HepG2 (cell line): ENCODE data around the gene CEP83. TPM values are rescaled to one million over a fixed set of nuclear protein-coding genes. Genes with fewer than 3 reads are reported as not detected.

ENCODE experiments used
- FOXK1 ChIP-seq: sonication (generic); formaldehyde crosslinking; IDR thresholded peaks from 2 replicates; pipeline ENCODE4 v1.4.0; 2020; ENCODE audit warnings: low read depth, missing genetic modification reagents, borderline replicate concordance
- GABPB1 ChIP-seq: IDR thresholded peaks from 2 replicates; pipeline ENCODE4 v1.6.1; 2016; ENCODE audit warnings: mild to moderate bottlenecking, missing genetic modification reagents, moderate library complexity, missing compliant biosample characterization
- KAT8 ChIP-seq: IDR thresholded peaks from 2 replicates; pipeline ENCODE4 v1.6.1; 2016; ENCODE audit warnings: missing genetic modification reagents, missing compliant biosample characterization
- KDM5B ChIP-seq: sonication (generic); formaldehyde crosslinking; IDR thresholded peaks from 2 replicates; pipeline ENCODE4 v1.4.0; 2020; ENCODE audit warnings: missing genetic modification reagents, mild to moderate bottlenecking, borderline replicate concordance
- SOX5 ChIP-seq: IDR thresholded peaks from 2 replicates; pipeline ENCODE4 v1.6.1; 2016; ENCODE audit warnings: borderline replicate concordance
- ZNF292 ChIP-seq: sonication (generic); formaldehyde crosslinking; IDR thresholded peaks from 2 replicates; pipeline ENCODE4 v1.8.1; 2022; ENCODE audit warnings: mild to moderate bottlenecking, low read depth, missing genetic modification reagents, borderline replicate concordance
- polyA plus RNA-seq, 8 experiments: library from polyadenylated mRNA; depleted of rRNA in 3 of 8; stranded (reverse) in 7 of 8; unstranded in 1 of 8; fragments of >200 nt; fragmentation: Illumina TruSeq in 4 of 8; extraction: Trizol in 4 of 8; gene quantifications; 2 replicates each; pipeline versions ENCODE4 v1.2.1 to v1.2.3, GENCODE V29; 2011 to 2016; ENCODE audit warnings: low read depth in 4 of 8, missing spikeins in 1 of 8, mixed read lengths in 1 of 8; ENCODE audit not compliant: insufficient read depth in 1 of 8
- total RNA-seq, 5 experiments: library from RNA; depleted of rRNA; stranded (reverse); fragments of >200 nt; fragmentation: Illumina TruSeq; extraction: Trizol; gene quantifications; 2 replicates each; pipeline ENCODE4 v1.2.3, GENCODE V29; 2016; ENCODE audit warnings: low read depth in 1 of 5
- TF ChIP-seq, protein P1 (sequence below): sonication (generic); formaldehyde crosslinking; IDR thresholded peaks from 2 replicates; pipeline ENCODE4 v1.4.0; 2020; ENCODE audit warnings: missing genetic modification reagents
- TF ChIP-seq, protein P2 (sequence below), 2 experiments: fragments of 450-650 bp in 1 of 2; sonication (generic) in 1 of 2; formaldehyde crosslinking; IDR thresholded peaks; 2 replicates each; pipeline versions ENCODE4 v1.5.0 to v1.8.0; 2020 to 2022; ENCODE audit warnings: mild to moderate bottlenecking in 1 of 2, missing genetic modification reagents in 1 of 2
- TF ChIP-seq, protein P3 (sequence below): sonication (generic); formaldehyde crosslinking; conservative IDR thresholded peaks from 2 replicates; pipeline ENCODE4 v1.4.0; 2020; ENCODE audit warnings: mild to moderate bottlenecking, missing genetic modification reagents, moderate library complexity
- TF ChIP-seq, protein P4 (sequence below): sonication (generic); formaldehyde crosslinking; IDR thresholded peaks from 2 replicates; pipeline ENCODE4 v1.5.0; 2020; ENCODE audit warnings: mild to moderate bottlenecking, missing genetic modification reagents, borderline replicate concordance

Gene CEP83
- total and polyA plus RNA-seq, 2 of the 13 experiments (the other 11 are each of a cell fraction or from before 2014, with no cell fraction given) = 6.2 to 19.2 TPM

DNA sequence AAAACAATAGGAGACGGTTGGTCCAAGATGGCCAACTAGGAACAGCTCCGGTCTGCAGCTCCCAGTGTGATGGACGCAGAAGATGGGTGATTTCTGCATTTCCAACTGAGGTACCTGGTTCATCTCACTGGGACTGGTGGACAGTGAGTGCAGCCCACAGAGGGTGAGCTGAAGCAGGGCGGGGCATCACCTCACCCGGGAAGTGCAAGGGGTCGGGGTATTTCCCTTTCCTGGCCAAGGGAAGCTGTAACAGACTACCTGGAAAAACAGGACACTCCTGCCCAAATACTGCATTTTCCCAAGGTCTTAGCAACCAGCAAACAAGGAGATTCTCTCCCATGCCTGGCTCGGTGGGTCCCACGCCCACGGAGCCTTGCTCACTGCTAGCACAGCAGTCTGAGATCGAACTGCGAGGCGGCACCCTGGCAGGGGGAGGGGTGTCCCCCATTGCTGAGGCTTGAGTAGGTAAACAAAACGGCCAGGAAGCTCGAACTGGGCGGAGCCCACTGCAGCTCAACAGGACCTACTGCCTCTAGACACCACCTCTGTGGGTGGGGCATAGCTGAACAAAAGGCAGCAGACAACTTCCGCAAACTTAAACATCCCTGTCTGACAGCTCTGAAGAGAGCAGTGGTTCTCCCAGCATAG is 70.1 kb downstream of the CEP83 start (continued):
- TF ChIP-seq, protein P1, sequence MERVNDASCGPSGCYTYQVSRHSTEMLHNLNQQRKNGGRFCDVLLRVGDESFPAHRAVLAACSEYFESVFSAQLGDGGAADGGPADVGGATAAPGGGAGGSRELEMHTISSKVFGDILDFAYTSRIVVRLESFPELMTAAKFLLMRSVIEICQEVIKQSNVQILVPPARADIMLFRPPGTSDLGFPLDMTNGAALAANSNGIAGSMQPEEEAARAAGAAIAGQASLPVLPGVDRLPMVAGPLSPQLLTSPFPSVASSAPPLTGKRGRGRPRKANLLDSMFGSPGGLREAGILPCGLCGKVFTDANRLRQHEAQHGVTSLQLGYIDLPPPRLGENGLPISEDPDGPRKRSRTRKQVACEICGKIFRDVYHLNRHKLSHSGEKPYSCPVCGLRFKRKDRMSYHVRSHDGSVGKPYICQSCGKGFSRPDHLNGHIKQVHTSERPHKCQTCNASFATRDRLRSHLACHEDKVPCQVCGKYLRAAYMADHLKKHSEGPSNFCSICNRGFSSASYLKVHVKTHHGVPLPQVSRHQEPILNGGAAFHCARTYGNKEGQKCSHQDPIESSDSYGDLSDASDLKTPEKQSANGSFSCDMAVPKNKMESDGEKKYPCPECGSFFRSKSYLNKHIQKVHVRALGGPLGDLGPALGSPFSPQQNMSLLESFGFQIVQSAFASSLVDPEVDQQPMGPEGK (CRISPR knock-in tag) = peak; percentile 68; the same call in 1 of the 2 replicates
- TF ChIP-seq KAT8 (CRISPR knock-in tag) (peak; percentile 48; the same call in 1 of the 2 replicates), KDM5B (CRISPR knock-in tag) (peak; percentile 64; the same call in 1 of the 2 replicates), ZNF292 (CRISPR knock-in tag) (0 out of 2 replicates have a peak, but pooled peaks have one; percentile 59), FOXK1 (0 out of 2 replicates have a peak, but pooled peaks have one; percentile 27), GABPB1 (CRISPR knock-in tag) (peak; percentile 37; the same call in 1 of the 2 replicates), SOX5 (CRISPR knock-in tag) (peak; percentile 46; the same call in 1 of the 2 replicates)
- TF ChIP-seq, protein P2, sequence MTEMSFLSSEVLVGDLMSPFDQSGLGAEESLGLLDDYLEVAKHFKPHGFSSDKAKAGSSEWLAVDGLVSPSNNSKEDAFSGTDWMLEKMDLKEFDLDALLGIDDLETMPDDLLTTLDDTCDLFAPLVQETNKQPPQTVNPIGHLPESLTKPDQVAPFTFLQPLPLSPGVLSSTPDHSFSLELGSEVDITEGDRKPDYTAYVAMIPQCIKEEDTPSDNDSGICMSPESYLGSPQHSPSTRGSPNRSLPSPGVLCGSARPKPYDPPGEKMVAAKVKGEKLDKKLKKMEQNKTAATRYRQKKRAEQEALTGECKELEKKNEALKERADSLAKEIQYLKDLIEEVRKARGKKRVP (CRISPR knock-in tag; IDR thresholded peaks at IDR 0.05) = 0 out of 4 replicates have a peak, but pooled peaks of 1 of the 2 experiments have one; percentile 11
- TF ChIP-seq, protein P3, sequence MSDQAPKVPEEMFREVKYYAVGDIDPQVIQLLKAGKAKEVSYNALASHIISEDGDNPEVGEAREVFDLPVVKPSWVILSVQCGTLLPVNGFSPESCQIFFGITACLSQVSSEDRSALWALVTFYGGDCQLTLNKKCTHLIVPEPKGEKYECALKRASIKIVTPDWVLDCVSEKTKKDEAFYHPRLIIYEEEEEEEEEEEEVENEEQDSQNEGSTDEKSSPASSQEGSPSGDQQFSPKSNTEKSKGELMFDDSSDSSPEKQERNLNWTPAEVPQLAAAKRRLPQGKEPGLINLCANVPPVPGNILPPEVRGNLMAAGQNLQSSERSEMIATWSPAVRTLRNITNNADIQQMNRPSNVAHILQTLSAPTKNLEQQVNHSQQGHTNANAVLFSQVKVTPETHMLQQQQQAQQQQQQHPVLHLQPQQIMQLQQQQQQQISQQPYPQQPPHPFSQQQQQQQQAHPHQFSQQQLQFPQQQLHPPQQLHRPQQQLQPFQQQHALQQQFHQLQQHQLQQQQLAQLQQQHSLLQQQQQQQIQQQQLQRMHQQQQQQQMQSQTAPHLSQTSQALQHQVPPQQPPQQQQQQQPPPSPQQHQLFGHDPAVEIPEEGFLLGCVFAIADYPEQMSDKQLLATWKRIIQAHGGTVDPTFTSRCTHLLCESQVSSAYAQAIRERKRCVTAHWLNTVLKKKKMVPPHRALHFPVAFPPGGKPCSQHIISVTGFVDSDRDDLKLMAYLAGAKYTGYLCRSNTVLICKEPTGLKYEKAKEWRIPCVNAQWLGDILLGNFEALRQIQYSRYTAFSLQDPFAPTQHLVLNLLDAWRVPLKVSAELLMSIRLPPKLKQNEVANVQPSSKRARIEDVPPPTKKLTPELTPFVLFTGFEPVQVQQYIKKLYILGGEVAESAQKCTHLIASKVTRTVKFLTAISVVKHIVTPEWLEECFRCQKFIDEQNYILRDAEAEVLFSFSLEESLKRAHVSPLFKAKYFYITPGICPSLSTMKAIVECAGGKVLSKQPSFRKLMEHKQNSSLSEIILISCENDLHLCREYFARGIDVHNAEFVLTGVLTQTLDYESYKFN = peak; percentile 48
- TF ChIP-seq, protein P4, sequence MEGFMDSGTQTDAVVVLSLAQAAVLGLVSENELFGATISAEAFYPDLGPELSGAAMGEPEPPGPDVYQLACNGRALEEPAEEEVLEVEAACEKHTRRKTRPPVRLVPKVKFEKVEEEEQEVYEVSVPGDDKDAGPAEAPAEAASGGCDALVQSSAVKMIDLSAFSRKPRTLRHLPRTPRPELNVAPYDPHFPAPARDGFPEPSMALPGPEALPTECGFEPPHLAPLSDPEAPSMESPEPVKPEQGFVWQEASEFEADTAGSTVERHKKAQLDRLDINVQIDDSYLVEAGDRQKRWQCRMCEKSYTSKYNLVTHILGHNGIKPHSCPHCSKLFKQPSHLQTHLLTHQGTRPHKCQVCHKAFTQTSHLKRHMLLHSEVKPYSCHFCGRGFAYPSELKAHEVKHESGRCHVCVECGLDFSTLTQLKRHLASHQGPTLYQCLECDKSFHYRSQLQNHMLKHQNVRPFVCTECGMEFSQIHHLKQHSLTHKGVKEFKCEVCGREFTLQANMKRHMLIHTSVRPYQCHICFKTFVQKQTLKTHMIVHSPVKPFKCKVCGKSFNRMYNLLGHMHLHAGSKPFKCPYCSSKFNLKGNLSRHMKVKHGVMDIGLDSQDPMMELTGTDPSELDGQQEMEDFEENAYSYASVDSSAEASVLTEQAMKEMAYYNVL (CRISPR knock-in tag) = 0 out of 2 replicates have a peak, but pooled peaks have one; percentile 33
